ENCODE data around the gene MAP1LC3B2.

The MAP1LC3B2 gene

DNA sequence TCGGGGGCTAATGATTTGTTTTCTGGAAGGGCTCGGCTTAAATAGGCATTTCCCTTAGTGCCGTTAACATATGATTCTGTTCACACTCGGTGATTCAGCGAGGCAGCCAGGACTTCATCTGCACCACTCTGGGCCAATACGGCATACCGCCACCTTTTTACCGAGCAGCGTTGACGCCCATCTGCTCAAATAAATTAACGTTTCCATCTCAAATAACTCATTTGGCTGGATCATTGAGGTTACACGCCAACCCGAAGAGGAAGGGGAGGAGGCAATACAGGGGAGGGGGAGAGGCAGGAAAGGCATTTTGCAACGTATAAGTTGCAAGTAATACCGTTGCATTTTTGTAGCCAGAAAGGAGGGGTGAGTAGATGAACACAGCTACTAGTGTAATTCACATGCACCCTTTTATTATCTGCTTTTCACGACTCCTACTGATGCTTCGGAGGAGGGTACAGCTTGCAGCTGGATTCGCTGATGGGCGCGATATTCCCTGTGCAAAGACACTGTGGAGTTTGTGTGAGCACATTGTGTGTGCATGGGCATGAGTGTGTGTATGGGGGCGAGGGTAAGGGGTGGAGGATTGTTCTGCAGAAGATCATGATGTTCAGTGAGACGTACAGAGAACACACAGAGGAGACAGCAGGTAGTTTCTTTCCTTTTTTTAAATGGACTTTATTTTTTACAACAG lies 45.9 kb downstream of the MAP1LC3B2 start:
- no peak overlapping the region for H3K4me3 Mint-ChIP-seq
- peaks cover 26% of the 10 kb centered on the region for H3K27me3 Mint-ChIP-seq
- DNase-seq (ENCODE audit: low spot score in 2 of 2) (no peak), ATAC-seq (replicated peaks; ENCODE audit: extremely low read depth, poor library complexity, severe bottlenecking) (no peak)
- no peak overlapping the region for H3K27ac Mint-ChIP-seq (ENCODE audit: low read depth)
- H3K9me3 Mint-ChIP-seq: no peaks in the 10 kb centered on the region
- H3K36me3 Mint-ChIP-seq (ENCODE audit: insufficient read depth): no peaks in the 10 kb centered on the region
- no peaks in the 10 kb centered on the region for H3K4me1 Mint-ChIP-seq

DNA sequence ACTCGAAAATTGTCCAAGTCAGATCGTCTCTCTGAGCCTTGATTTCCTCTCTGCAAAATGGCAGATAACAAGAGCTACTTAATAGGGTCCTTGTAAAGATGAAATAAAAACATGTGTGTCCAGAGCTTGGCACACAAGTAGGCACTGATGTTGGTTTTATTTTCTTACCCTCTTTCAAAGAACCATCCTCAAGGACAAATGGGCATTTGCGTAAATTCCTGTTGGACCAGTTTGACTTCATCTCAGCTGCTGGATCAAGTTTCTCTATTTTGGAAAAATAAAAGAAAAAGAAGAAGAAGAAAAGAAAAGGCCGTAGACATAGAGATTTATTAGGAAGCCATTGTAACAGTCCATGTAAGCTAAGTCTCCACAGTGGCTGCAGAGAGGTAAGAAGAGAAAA lies 47.2 kb downstream of the MAP1LC3B2 start:
- H3K4me3 Mint-ChIP-seq: no peak overlapping the region
- H3K36me3 Mint-ChIP-seq (ENCODE audit: insufficient read depth): no peaks in the 10 kb centered on the region
- H3K27me3 Mint-ChIP-seq: peaks cover 26% of the 10 kb centered on the region
- DNase-seq (ENCODE audit: low spot score in 2 of 2) (no peak), ATAC-seq (replicated peaks; ENCODE audit: extremely low read depth, poor library complexity, severe bottlenecking) (no peak)
- H3K27ac Mint-ChIP-seq (ENCODE audit: low read depth): no peak overlapping the region
- peaks cover 7% of the 10 kb centered on the region for H3K4me1 Mint-ChIP-seq
- no peaks in the 10 kb centered on the region for H3K9me3 Mint-ChIP-seq

DNA sequence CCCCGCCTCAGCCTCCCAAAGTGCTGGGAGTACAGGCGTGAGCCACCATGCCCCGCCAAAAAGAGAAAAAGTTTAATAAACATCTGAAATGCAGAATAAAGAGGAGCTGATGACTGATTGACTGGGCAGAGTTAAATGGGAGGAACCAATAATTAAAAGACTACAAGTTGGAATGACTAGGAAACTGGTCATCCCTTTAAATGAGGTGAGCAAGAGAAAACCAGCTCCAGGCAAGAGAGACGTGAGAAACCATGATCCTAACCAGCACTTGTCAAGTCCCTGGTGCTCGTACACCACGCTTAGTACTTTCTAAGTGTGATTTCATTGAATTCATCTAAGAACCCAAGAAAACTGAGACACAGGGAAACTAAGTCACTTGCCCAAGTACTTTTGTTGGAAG lies 47.9 kb downstream of the MAP1LC3B2 start:
- Mint-ChIP-seq H3K36me3 (ENCODE audit: insufficient read depth) (no peaks in the 10 kb centered on the region), H3K27me3 (peaks cover 26% of the 10 kb centered on the region), H3K4me1 (peaks cover 7% of the 10 kb centered on the region), H3K9me3 (no peaks in the 10 kb centered on the region), H3K27ac (ENCODE audit: low read depth) (no peak overlapping the region), H3K4me3 (no peak overlapping the region)
- no peak for DNase-seq (ENCODE audit: low spot score in 2 of 2)
- ATAC-seq (replicated peaks; ENCODE audit: extremely low read depth, poor library complexity, severe bottlenecking): no peak

DNA sequence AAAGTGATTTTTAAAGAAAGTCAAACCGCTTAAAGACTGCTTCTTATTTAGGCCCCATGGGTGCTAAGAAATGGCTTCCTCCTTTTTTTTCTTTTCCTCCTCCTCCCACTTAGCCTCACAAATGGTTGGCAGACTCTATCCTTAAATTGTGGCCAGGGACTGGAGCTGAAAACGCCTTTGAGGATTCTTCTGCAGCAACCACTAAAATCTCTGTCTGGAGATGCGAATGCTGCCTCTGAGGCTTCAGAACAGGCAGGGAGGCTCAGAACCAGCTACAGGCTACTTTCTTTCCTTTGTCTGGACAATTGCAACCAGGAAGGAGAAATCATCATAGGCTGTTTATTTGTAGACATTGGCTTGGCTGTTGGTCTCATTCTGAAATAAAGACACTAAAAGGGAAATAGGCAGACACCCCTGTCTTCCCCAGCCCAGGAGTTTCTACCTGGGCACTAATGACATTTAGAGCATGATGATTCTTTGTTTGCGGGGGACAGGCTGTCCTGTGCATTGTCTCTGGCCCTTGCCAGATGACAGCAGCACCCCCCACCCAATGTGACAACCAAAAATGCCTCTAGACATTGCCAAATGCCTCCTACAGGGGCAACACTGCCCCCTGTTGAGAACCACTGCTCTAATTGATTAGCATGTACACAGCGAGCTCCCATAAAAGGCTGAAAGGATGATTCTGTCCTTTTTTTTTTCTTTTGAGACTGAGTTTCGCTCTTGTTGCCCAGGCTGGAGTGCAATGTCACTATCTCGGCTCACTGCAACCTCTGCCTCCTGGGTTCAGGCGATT lies 50.3 kb downstream of the MAP1LC3B2 start:
- Mint-ChIP-seq H3K4me1 (peaks cover 7% of the 10 kb centered on the region), H3K36me3 (ENCODE audit: insufficient read depth) (no peaks in the 10 kb centered on the region), H3K9me3 (no peaks in the 10 kb centered on the region), H3K27me3 (peaks cover 24% of the 10 kb centered on the region), H3K4me3 (no peak overlapping the region), H3K27ac (ENCODE audit: low read depth) (no peak overlapping the region)
- ATAC-seq (replicated peaks; ENCODE audit: extremely low read depth, poor library complexity, severe bottlenecking) (no peak), DNase-seq (ENCODE audit: low spot score in 2 of 2) (peak in 1 of 2 donors; percentile 16)

DNA sequence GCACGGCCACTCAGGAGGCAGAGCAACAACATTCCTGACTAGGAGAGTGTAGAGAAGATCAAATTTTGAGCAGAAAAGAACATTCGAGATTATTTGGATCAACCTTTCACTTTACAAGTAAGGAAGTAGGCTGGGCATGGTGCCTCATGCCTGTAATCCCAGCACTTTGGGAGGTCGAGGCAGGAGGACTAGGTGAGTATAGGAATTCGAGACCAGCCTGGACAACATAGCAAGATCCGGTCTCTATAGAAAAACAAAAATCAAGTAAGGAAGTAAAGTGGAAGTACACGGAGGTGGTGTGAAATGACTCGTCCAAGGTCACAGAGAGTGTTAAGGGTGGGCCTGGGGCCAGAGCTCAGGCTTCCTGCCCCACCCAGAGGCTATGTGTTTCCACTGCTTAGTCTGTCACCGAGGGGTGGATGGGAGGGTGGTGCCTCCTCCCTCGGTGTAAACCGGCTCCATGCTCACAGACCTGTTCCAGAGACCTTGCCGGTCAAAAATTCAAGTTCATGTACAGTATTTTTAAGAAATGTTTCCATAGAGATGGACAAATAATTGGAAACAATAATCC lies 51.9 kb downstream of the MAP1LC3B2 start:
- Mint-ChIP-seq H3K4me3 (no peak overlapping the region), H3K27me3 (peaks cover 9% of the 10 kb centered on the region), H3K4me1 (peaks cover 7% of the 10 kb centered on the region), H3K36me3 (ENCODE audit: insufficient read depth) (no peaks in the 10 kb centered on the region), H3K27ac (ENCODE audit: low read depth) (no peak overlapping the region), H3K9me3 (no peaks in the 10 kb centered on the region)
- DNase-seq (ENCODE audit: low spot score in 2 of 2): no peak
- ATAC-seq (replicated peaks; ENCODE audit: extremely low read depth, poor library complexity, severe bottlenecking): no peak

DNA sequence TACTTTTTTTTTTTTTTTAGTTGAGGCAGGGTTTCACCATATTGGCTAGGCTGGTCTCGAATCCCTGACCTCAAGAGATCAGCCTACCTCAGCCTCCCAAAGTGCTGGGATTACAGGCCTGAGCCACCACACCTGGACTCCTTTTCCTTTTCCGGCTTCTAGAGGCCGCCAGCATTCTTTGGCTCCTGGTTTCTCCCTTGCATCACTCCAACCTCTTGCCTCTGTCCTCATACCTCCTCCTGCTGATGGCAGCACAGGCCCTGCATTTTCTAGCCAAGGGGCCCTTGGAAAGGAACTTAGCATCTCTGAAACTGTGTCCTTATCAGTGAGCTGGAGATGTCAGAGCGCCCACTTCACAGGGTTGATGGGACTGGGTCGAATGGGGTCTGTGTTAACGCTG lies 53.3 kb downstream of the MAP1LC3B2 start:
- DNase-seq (ENCODE audit: low spot score in 2 of 2) (no peak), ATAC-seq (replicated peaks; ENCODE audit: extremely low read depth, poor library complexity, severe bottlenecking) (no peak)
- Mint-ChIP-seq H3K4me1 (peaks cover 7% of the 10 kb centered on the region), H3K4me3 (no peak overlapping the region), H3K9me3 (no peaks in the 10 kb centered on the region), H3K36me3 (ENCODE audit: insufficient read depth) (no peaks in the 10 kb centered on the region), H3K27ac (ENCODE audit: low read depth) (no peak overlapping the region), H3K27me3 (no peaks in the 10 kb centered on the region)

DNA sequence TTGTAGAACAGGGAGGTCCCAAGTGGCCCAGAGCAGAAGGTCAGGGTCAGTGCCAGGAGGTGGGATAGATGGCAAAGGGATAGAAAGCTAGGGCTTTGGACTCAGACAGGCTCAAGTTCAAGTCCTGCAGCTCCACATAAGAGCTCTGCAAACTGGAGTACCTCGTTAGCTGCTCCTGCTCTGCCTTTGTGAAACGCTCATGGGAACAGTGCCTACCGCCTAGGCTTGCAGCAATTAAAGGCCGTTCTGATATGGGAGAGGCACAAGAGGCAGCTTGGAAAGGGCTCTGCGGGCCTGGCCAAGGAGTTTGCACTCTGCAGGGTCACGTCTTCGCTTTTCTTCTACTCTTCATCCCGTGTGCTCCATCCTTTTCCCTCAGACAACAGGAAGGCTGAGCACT lies 54.1 kb downstream of the MAP1LC3B2 start:
- ATAC-seq (replicated peaks; ENCODE audit: extremely low read depth, poor library complexity, severe bottlenecking) (no peak), DNase-seq (ENCODE audit: low spot score in 2 of 2) (no peak)
- H3K9me3 Mint-ChIP-seq: no peaks in the 10 kb centered on the region
- no peak overlapping the region for H3K27ac Mint-ChIP-seq (ENCODE audit: low read depth)
- H3K4me1 Mint-ChIP-seq: peaks cover 7% of the 10 kb centered on the region
- H3K4me3 Mint-ChIP-seq: no peak overlapping the region
- no peaks in the 10 kb centered on the region for H3K27me3 Mint-ChIP-seq
- no peaks in the 10 kb centered on the region for H3K36me3 Mint-ChIP-seq (ENCODE audit: insufficient read depth)

DNA sequence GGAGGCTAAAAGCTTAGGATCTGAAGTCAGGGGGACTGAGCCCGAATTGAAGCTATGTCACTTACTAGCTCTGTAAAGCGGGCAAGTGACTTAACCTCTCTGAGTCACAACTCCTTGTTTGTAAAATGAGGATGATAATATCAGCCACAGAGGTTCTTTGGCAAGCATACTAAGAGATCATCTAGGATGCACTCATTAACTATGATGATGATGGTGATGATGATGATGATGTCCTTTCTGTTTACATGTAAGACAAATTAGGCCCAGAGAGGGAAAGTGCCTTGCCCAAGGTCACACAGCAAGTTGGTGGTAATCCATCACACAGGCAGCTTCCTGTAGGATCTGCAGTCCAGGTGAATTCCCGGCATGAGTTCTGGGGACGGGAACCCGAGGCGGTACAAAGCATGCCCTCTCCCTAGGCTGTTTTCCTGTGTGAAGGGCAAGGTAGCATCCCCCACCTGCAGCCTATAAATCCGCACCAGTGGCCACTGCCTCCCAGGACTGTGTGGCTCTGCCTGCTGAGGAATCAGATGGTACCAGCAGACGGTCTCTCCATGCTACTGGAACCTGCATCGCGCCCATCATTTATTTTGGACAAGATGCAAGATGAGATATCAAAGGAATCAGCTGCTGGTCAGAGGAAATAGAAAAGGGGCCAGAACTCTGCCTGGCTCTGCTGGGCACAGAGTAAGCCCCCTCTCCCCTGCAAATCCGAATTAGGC lies 55.2 kb downstream of the MAP1LC3B2 start:
- ATAC-seq (replicated peaks; ENCODE audit: extremely low read depth, poor library complexity, severe bottlenecking) (no peak), DNase-seq (ENCODE audit: low spot score in 2 of 2) (no peak)
- Mint-ChIP-seq H3K27ac (ENCODE audit: low read depth) (no peak overlapping the region), H3K4me1 (peaks cover 7% of the 10 kb centered on the region), H3K27me3 (peaks cover 10% of the 10 kb centered on the region), H3K9me3 (no peaks in the 10 kb centered on the region), H3K36me3 (ENCODE audit: insufficient read depth) (no peaks in the 10 kb centered on the region), H3K4me3 (no peak overlapping the region)

DNA sequence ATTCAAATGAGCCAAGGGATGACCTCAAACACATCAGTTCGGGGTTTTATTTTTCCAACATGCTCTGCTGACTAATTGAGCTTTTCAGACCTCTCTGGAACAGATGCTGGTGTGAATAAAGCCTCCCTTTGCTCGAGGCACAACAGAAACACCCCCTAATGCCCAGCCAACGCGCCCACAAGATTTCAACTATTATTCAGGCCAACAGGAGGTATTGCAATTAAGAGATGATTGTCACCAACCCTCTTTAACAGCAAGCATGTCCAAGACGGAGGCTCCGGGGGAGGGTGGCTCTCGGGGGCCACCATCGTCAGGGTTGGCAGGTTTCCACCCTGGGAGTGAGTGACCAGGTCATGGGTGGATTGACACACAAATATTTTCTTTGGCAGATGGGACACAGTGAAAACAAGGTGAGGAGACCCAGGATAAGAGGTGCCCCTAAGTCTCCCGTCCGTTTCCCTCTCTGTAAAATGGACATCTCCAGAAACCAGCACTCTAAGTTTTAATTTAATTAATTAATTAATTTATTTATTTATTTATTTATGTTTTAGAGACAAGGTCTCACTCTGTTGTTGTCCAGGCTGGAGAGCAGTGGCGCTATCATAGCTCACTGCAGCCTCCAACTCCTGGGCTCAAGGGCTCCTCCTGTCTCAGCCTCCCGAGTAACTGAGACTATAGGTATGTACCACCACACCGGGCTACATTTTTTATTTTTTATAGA lies 56.1 kb downstream of the MAP1LC3B2 start:
- peaks cover 7% of the 10 kb centered on the region for H3K4me1 Mint-ChIP-seq

DNA sequence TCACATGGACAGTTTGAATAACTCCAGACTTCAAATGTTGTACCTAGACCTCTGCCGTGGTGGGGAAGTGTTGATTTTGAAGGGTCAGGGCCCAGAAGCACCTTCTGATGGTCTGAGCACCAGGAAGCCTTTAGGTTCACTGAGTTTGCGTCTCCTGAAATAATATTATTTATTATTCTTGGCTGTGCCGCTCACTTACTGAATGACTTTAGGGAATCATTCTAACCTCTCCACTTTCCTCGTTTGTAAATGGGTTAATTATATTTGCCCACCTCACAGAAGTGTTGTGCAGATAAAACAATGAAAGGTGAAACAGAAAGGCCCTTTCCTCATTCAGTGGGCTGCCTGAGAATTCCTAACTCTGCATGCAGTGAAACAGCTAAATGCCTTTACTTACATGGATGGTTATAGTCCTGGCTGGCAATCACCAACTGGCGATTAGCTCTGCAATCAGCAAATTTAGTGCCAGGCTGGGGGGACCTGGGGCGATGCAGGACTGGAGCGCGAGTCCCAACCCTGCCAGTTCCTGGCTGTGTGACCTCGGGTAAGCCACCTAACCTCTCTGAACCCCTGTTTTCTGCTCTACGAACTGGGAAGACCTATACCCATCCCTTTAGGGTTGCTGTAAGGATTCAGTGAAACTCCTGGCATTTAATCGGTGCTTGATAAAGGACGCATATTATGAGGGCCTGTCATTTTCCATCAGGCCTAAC lies 57.5 kb downstream of the MAP1LC3B2 start:
- H3K27ac Mint-ChIP-seq (ENCODE audit: low read depth): no peak overlapping the region
- H3K4me3 Mint-ChIP-seq: no peak overlapping the region
- ATAC-seq (replicated peaks; ENCODE audit: extremely low read depth, poor library complexity, severe bottlenecking): no peak
- H3K27me3 Mint-ChIP-seq: peaks cover 14% of the 10 kb centered on the region
- no peaks in the 10 kb centered on the region for H3K36me3 Mint-ChIP-seq (ENCODE audit: insufficient read depth)
- no peak for DNase-seq (ENCODE audit: low spot score in 2 of 2)
- H3K9me3 Mint-ChIP-seq: no peaks in the 10 kb centered on the region
- no peaks in the 10 kb centered on the region for H3K4me1 Mint-ChIP-seq

More for the DNA sequence above, 56.1 kb downstream of the MAP1LC3B2 start:
- Mint-ChIP-seq H3K9me3 (no peaks in the 10 kb centered on the region), H3K27ac (ENCODE audit: low read depth) (no peak overlapping the region), H3K27me3 (peaks cover 14% of the 10 kb centered on the region), H3K36me3 (ENCODE audit: insufficient read depth) (no peaks in the 10 kb centered on the region), H3K4me3 (no peak overlapping the region)
- DNase-seq (ENCODE audit: low spot score in 2 of 2) (no peak), ATAC-seq (replicated peaks; ENCODE audit: extremely low read depth, poor library complexity, severe bottlenecking) (no peak)

DNA sequence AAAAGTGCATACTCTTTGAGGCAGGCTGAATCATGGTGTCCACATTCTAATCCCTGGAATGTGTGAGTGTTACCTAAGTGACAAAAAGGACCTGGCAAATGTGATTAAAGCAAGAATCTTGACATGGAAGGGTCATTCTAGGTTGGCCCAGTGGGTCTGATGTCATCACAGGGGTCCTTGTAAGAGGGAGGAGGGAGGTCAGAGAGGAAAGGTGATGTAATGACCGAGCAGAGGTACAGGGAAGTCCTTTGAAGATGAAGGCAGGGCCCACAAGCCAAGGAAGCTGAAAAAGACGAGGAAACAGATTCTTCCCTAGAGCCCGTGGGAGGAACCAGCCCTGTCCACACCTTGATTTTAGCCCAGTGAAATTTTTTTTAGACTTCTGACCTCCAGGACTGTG lies 60.1 kb downstream of the MAP1LC3B2 start:
- no peak for ATAC-seq (replicated peaks; ENCODE audit: extremely low read depth, poor library complexity, severe bottlenecking)
- H3K27me3 Mint-ChIP-seq: peaks cover 40% of the 10 kb centered on the region
- no peak for DNase-seq (ENCODE audit: low spot score in 2 of 2)
- H3K9me3 Mint-ChIP-seq: peaks cover 12% of the 10 kb centered on the region
- H3K27ac Mint-ChIP-seq (ENCODE audit: low read depth): no peak overlapping the region
- H3K36me3 Mint-ChIP-seq (ENCODE audit: insufficient read depth): no peaks in the 10 kb centered on the region
- no peak overlapping the region for H3K4me3 Mint-ChIP-seq
- no peaks in the 10 kb centered on the region for H3K4me1 Mint-ChIP-seq

DNA sequence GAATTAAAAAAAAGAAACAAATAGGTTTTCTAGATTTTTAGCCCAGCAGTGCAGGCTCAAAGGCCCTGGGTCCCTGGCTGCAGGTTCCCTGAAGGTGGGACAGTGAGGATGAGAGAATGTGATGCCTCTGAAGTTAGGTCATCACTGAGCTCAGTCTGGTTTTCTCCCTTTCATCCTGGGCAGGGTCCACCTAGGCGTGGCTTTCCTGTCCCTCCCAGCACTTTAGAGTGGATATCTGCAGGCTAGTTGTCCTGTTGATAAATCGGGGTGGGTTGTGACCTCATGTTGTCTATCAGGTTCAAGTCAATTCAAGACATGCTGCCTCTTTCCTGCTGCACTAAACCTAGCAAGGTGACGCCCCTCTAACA lies 60.9 kb downstream of the MAP1LC3B2 start:
- H3K36me3 Mint-ChIP-seq (ENCODE audit: insufficient read depth): no peaks in the 10 kb centered on the region

More for the DNA sequence above, 60.9 kb downstream of the MAP1LC3B2 start:
- Mint-ChIP-seq H3K4me3 (no peak overlapping the region), H3K4me1 (no peaks in the 10 kb centered on the region), H3K9me3 (peaks cover 12% of the 10 kb centered on the region), H3K27me3 (peaks cover 46% of the 10 kb centered on the region), H3K27ac (ENCODE audit: low read depth) (no peak overlapping the region)
- ATAC-seq (replicated peaks; ENCODE audit: extremely low read depth, poor library complexity, severe bottlenecking) (no peak), DNase-seq (ENCODE audit: low spot score in 2 of 2) (no peak)

All from central memory CD8-positive, alpha-beta T cell (primary cell).